KBM-7 (cell line): ENCODE data around the gene ACTR3C.

Experiments
- DNase-seq: peaks from one replicate; pipeline ENCODE4 v3.0.0-alpha.2; 2015
- in situ Hi-C: fragments of 300-500 bp; cut with MboI; formaldehyde crosslinking; loops from 2 replicates; pipeline ENCODE4 v1.14.3; 2020; ENCODE audit warnings: low sequenced_read_pairs, low pct_unique_long_range_greater_than_20kb, mixed read lengths

The ACTR3C gene

DNA sequence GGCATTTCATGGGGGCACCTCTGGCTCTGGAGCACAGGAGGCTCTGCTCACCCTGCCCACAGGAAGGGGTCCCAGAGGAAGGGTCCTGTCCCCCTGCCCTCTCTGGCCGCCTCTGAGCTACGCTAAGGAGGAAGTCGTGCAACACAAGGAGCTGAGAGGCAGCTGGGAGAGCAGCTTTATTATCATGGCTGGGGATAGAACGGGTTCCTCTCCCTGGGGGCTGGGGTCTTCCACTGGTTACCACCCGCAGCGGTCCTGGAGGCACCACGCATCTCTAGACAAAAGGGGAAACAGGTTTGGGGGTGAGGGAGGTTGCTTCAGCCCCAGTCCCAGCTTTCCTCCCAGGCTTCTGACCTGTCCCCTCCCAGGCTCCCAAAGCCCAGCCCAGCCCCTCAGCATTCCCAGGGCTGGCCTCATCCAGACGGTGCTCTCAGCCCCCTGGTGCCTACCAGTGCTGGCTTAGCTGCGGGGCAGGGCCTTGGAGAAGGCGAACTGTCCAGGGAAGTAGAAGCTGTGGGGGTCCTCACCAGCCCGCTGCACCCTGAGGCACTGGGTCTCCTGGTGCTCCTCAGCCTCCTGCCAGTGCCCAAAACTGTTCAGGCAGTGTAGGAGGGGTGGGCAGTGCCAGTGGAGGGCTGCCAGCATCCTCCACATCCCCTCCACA lies 15.0 kb upstream of the ACTR3C start:
- in situ Hi-C loops, result no loop called here
- DNase-seq, result no peak

DNA sequence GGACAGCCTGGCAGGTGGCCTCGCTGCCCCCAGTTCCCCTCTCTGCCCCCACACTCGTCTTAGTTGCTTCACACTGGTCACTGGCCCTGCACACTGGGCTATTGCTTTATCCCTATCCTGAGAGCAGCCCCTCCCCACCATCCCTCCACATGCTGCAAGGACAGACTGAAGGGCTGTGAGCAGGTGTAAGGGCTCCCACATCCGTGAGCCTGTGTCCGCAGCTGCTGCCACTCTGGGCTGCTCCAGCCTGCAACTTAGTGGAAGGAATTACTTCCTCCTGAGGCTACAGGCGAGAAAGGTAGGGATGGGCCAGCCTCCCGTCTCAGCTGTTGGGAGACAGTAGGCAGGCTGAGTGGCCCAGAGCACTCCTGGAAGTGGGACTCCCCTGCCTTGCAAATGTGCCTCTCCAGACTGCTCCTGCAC lies 14.3 kb upstream of the ACTR3C start:
- in situ Hi-C loops, result no loop called here
- no peak for DNase-seq

DNA sequence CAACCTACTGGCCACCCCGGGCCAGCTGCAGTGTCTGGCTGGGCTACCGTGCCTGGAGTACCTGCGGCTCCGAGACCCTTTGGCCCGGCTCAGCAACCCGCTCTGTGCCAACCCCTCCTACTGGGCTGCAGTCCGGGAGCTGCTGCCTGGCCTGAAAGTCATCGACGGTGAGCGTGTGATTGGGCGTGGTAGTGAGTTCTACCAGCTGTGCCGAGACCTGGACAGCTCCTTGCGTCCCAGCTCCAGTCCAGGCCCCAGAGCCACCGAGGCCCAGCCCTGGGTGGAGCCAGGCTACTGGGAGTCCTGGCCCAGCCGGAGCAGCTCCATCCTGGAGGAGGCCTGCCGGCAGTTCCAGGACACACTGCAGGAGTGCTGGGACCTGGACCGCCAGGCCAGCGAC lies 13.8 kb upstream of the ACTR3C start:
- in situ Hi-C loops, result no loop called here

DNA sequence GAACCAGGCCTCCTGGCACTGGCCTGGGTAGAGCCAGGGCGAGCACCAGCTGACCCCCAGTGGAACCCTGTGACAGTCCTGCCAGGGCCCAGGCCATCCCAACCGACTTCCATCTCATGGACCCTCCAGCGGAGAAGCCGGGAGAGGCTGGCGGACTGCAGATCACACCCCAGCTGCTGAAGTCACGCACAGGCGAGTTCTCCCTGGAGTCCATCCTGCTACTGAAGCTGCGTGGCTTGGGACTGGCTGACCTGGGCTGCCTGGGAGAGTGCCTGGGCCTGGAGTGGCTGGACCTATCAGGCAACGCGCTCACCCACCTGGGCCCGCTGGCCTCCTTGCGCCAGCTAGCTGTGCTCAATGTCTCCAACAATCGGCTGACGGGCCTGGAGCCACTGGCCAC lies 13.4 kb upstream of the ACTR3C start:
- DNase-seq, result no peak
- in situ Hi-C loops, result no loop called here

More for the DNA sequence above, 13.8 kb upstream of the ACTR3C start:
- no peak for DNase-seq

DNA sequence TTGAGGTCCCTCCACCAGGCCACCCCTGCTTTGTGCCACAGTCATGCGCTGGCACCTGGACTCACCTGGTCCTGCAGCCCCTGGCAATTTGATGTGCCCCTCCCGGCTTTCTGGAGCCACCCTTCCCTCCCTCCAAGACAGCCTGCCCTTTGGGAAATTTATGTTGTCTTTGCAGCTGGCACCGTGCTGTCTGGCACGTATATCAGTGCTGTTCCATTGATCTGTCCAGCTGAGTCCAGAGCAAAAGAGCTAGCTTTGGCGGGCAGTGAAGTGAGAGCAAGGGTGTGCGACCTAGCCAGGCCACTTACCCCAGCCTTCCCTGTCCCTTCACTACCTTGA lies 12.4 kb upstream of the ACTR3C start:
- in situ Hi-C loops, result no loop called here
- no peak for DNase-seq

DNA sequence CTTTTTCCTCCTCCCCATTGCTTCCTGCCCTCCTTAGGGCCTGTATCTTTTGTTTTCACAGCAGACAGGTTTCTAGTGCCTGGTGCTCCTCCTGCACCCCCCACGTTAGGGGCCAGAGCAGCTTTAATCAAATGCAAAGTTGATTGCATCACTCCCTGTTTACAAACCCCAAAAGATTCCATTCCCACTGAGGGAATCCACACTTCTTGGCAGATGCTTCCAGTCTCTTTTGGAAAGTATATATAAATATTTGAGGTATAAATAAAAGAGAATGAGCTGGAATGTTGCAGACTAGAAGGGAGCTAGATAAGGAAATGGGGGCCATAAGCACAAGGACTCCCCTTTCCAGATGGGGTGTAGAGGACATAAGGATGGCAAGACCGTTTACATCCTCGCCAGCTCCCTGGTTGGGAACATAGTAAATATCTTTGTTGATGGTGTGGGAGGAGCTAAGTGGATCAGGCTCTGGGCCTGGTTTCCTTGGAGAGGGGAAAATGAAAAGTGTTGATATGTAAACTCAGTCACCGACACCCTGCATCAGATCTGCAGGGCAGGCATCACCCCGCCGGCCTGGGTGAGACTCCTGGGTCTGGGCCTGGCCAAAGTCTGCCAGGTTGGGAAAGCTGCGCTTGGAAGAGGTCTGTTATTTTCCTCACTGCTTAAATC lies 11.9 kb upstream of the ACTR3C start:
- in situ Hi-C loops, result no loop called here
- DNase-seq, result no peak

DNA sequence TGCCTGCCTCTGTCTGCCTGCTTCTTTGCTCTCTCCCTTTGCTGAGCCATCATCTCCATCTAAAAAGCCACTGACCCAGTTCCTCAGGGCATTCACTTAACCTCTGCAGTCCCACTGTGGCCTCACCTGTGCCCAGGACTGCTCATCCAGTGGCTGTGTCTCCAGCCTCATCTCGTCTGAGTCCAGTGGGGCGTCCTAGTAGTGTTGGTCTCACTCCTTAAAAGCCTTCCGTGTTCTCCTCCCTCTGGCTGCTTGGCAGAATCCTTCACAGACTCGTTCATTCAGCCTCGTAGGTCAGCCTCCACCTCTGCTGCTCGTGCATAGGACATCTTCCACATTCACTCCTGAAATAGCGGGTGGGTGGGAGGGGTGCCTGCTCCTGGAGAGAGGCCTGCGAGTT lies 10.8 kb upstream of the ACTR3C start:
- in situ Hi-C loops, result no loop called here
- no peak for DNase-seq

DNA sequence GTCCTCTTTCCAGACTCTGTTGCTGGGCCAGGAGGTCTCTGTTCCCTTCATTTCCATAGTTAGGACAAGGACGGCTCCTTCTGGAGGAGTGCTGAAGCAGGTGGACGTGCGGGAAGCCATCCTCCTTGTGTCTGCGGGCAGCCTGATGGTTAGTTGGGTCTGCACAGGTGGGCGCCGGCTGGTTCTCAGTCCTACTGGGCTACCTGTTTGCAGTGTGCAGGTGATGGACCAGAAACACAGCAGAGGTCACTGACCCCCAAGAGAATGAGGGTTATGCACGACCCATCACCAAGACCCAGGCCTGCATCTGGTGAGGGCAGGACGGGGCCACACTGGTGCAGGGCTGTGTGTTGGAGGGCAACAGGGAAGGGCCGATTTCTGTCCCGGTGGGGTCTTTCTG lies 10.3 kb upstream of the ACTR3C start:
- no peak for DNase-seq
- in situ Hi-C loops, result no loop called here

DNA sequence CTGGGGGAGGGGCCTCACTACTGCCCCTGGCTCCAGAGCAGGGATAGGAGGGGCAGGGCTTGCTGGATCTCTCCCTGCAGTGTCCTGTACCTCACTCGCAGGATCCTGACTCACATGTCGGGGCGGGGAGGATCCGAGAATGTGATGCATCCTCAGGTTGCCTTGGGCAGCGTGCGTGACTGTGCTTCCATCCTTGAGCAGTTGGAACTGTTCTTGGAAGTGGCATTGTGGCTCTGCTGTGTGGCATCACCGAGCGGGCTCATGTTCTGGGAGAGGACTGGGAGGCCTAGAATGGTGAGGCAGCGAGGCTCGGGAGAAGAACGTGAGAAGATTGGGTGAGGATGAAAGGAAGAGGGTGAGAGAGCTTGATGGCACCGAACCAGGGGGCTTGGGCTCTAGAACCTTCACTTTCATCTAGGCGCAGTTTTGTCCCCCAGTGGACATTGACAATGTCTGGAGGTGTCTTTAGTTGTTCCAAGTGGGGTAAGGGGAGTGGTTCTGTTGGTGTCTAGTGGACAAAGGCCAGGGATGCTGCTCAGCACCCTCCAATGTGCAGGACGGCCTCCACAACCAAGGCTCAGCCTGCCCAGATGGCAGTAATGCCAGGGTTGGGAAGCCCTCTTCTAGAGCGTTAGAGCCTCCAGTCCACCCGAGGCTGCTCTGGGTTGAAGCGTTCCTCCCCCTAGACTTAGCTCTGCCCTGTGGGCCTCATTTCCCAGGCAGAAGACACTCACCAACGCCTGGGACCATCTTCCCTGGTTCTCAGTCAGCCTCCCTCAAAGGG lies 9.7 kb upstream of the ACTR3C start:
- no peak for DNase-seq
- in situ Hi-C loops, result no loop called here

DNA sequence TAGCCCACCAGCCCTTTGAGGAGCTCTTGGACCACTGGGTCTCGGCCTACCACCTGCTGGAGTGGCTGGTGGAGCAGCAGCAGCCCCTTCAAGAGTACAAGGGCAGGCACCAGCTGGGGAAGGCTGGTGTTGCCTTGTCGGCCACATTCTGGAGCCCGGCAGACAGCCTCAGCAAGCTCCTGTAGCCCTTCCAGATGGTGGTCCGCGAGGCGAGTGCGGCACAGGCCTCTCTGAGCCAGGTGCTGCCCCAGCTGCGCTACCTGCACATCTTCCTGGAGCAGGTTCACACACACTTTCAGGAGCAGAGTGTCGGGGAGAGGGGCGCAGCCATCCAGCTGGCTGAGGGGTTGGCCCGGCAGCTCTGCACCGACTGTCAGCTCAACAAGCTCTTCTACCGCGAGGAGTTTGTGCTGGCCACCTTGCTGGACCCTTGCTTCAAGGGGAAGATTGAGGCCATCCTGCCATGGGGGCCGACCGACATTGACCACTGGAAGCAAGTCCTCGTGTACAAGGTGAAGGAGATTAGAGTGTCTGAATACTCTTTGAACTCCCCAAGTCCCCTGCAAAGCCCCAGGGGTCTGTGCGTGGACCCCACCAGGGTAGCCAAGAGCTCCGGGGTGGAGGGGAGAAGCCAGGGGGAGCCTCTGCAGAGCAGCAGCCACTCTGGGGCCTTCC lies 7.0 kb upstream of the ACTR3C start:
- no peak for DNase-seq
- in situ Hi-C loops, result no loop called here

DNA sequence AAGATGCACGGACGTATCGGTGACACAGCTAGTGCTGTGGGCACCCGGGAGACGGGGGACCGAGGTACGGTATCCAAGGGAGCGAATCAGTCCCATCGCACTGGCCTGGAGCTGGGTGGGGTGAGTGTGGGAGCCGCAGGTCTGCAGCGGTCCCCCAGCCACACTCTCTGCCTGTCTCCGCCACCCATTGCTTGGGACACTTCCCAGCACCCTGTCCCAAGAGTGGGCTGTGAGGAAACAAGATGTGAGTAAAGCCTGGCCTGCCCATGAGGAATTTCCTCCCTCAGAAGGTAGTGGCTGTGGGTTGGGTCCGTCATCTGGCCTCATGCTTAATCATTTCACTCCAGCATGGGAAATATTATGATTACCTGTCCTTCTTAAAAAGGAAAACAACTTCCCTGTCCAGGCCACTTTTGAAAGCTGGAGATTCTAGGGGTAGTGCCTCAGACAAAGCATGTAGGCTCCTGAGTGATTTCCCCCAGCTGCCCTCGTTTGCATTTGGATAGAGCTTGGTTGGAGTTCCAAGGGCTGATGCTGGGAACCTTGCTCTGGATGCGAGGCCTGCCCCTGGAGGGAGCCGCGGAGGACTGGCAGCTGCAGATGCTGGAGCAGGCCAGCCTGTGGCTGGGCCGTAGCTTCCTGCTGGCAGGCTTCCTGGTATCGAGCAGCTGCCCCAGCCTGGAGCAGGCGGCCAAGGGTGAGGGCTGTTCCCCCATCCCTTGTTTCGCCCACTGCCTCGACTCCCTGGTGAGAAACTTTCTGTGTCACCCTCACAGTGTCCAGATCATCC lies 6.2 kb upstream of the ACTR3C start:
- in situ Hi-C loops, result no loop called here

DNA sequence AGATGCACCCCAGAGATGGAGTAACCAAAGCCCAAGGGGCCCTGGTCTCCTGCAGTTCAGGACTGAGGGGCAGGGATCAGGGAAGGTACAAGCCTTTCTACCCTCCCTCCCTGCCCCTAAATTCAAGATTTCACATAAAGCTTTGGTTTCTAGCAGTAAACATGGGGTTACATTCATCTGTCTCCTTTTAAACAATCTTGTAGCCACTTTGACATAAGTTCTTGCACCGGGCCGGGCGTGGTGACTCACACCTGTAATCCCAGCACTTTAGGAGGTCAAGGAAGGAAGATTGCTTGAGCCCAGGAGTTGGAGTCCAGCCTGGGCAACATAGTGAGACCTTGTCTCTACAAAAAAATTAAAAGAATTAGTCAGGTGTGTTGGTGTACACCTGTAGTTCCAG lies 4.0 kb upstream of the ACTR3C start:
- DNase-seq, result no peak
- in situ Hi-C loops, result no loop called here

More for the DNA sequence above, 6.2 kb upstream of the ACTR3C start:
- DNase-seq, result no peak

DNA sequence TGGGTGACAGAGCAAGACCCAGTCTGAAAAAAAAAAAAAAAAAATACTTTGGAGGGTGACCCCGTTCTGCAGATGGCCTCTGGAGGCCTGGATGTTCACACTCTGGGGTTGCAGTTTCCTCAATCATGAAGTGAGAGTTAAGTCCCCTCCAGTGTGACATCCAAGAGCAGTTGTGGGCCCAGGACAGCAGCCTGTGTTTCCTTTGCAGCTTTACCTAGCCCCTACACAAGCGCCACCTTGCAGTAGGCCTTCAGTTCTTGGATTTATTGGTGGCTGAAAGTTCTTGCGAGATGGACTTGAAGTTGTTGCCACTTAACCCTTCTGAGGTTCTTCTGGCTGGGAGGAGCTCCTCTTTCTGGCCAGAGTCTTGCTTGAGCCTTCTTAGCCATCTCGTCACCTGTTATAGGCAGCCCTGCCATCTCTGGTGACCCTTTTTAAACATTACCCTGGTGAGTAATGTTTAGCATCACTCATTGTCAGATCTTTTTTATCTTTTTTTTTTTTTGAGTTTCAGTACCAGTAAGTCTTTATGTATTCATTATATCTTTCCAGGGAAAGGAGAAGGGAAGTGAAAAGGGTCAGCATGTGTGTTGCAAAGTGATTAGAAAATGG lies 3.4 kb upstream of the ACTR3C start:
- in situ Hi-C loops, result no loop called here
- DNase-seq, result no peak

DNA sequence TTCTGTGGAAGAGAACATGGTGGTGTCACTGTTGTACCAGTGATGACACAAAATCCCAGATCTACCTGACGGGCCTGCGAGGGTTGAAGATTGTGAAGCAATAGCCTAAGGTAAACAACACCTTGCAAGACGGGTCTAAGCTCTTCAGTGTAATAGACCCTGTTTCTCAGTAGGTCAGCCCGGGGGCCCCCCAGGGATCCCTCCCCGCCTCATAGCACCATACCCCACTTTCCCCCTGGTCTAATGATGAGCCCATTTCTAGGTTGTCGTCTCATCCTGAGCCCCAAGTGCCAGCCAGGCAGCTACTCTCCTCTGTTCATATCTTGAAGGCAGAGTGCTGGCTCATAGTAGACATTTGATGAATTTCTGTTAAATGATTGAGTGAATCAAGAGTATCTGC lies 2.6 kb upstream of the ACTR3C start:
- in situ Hi-C loops, result no loop called here

DNA sequence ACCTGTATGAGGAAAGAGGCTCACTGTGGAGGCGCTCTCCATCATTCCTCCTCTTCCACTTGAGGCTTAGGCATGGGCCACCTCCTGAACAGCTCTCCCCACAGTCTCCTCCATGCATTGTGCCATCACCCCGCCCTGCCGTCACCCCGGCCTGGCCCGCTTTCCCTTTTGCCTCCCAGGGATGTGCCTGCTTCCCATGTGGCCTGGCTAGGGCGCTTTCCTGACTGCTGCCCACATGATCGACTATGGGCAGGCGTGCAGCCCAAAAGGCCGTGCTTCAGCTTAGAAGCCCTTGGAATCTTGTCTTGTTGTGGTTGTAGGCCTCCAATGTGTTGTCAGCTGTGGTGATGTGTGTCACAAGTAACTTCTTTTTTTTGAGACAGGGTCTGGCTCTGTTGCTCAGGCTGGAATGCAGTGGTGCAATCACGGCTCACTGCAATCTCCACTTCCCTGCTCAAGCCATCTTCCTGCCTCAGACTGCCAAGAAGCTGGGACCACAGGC lies 1.8 kb upstream of the ACTR3C start:
- DNase-seq, result no peak
- in situ Hi-C loops, result no loop called here

More for the DNA sequence above, 2.6 kb upstream of the ACTR3C start:
- no peak for DNase-seq

DNA sequence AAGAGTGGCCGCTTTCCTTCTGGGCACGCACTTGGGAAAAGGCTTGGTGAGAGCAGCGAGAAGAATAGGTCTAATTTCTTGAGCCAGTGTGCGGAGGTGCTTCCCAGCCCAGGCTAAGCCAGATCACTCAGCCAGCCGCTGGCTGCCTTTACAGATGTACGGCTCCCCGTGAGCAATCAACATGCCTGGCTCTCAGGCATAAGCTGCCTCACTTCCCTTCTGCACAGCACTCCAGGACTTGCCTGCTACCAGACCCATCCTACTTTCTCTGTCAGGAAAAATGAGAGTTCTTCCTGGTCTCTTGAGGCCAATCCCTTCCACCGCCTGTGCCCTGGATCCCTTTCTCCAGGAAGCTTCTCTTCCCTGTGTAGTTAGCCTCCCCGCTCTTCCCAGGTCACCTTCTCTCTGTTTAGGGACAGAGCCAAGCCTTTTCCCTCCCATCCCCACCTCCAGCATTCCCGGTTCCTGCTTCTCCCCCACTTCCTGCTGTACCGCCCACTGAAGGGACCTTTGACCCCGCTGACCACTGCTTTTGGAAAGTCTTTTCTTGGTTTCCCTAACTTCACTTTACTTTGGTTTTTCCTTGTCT lies 1.1 kb upstream of the ACTR3C start:
- no peak for DNase-seq
- in situ Hi-C loops, result no loop called here

DNA sequence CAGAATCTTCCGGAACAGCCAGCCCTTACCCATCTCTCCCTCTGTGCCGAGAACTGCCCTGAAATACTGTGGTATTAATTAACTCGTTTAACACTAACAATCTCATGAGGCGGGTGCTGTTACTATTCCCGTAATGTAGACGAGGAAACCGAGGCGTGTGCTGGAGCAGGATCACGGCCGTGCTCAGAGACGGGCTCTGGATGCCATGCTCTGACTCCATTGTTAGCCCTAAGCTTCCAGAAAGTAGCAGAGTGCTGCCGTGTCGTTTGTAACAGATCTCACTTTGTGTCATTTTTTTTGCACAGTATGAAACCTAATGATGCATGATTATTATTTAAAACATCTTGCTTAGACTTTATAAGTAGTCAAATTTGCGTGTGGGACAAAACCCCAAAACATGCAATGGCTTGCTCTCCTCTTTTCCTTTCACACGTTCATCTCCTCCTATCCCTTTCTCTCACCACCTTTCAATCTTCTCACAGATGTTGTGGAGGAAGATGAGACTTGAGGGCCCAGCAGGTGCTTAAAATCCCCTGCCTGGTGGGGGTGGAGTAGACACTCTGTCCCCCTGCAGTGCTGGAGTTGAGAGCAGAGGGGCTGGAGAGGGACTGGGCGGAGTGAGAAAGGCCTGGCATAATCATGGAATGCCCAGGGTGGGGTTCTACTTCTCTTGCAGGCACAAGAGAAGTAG lies 482 bp upstream of the ACTR3C start:
- in situ Hi-C loops, result no loop called here
- DNase-seq, result no peak
